Liver (tissue), 9 donors: Measurements from ENCODE around the gene SRC. TPM values are rescaled to one million over a fixed set of nuclear protein-coding genes. Genes with fewer than 3 reads are reported as not detected.

Source experiments
- DNase-seq: peaks from one replicate; pipeline ENCODE4 v3.0.0-alpha.2; 2017; ENCODE audit warnings: low spot score
- H3K27ac ChIP-seq, 2 donors: one replicate each; pipeline ENCODE4 v1.7.0; 2013; ENCODE audit warnings: inconsistent platforms in 2 of 2, low read length in 2 of 2, control low read depth in 1 of 2, low read depth in 1 of 2, mild to moderate bottlenecking in 1 of 2
- H3K27me3 ChIP-seq, 4 donors: one replicate each; pipeline versions ENCODE4 v1.6.1 to v1.7.0; 2013; ENCODE audit warnings: low read length in 3 of 4, inconsistent platforms in 1 of 4, mild to moderate bottlenecking in 1 of 4, moderate library complexity in 1 of 4; ENCODE audit not compliant: control insufficient read depth in 4 of 4, insufficient read depth in 4 of 4
- H3K36me3 ChIP-seq, 4 donors: one replicate each; pipeline versions ENCODE4 v1.6.1 to v1.7.0; 2013; ENCODE audit warnings: low read length in 3 of 4, mild to moderate bottlenecking in 3 of 4, low read depth in 1 of 4, moderate library complexity in 1 of 4; ENCODE audit not compliant: control insufficient read depth in 4 of 4, insufficient read depth in 3 of 4
- H3K4me1 ChIP-seq, 4 donors: one replicate each; pipeline versions ENCODE4 v1.6.1 to v1.7.0; 2013; ENCODE audit warnings: low read length in 3 of 4, mild to moderate bottlenecking in 3 of 4, moderate library complexity in 1 of 4; ENCODE audit not compliant: control insufficient read depth in 4 of 4, insufficient read depth in 4 of 4
- H3K4me3 ChIP-seq, 3 donors: one replicate each; pipeline versions ENCODE4 v1.6.1 to v1.7.0; 2013; ENCODE audit warnings: low read length in 3 of 3, control low read depth in 1 of 3, low read depth in 1 of 3, mild to moderate bottlenecking in 1 of 3
- H3K9ac ChIP-seq, 2 donors: one replicate each; pipeline ENCODE4 v1.7.0; 2013; ENCODE audit warnings: low read length in 2 of 2, mild to moderate bottlenecking in 2 of 2, moderate library complexity in 2 of 2, control low read depth in 1 of 2, low read depth in 1 of 2
- H3K9me3 ChIP-seq, 4 donors: one replicate each; pipeline versions ENCODE4 v1.6.1 to v1.7.0; 2013; ENCODE audit warnings: low read length in 3 of 4; ENCODE audit not compliant: control insufficient read depth in 4 of 4
- FOXA1 ChIP-seq: IDR thresholded peaks from 2 replicates; pipeline ENCODE4 v1.6.1; 2016; ENCODE audit warnings: antibody characterized with exemption
- FOXA2 ChIP-seq: IDR thresholded peaks from 2 replicates; pipeline ENCODE4 v1.6.1; 2016; ENCODE audit warnings: antibody characterized with exemption
- GABPA ChIP-seq, 2 donors: IDR thresholded peaks in 1 of 2; conservative IDR thresholded peaks in 1 of 2; 2 replicates each; pipeline ENCODE4 v1.6.1; 2016; ENCODE audit warnings: antibody characterized with exemption in 2 of 2, mild to moderate bottlenecking in 1 of 2, moderate library complexity in 1 of 2
- HNF4A ChIP-seq, 2 donors: conservative IDR thresholded peaks; 2 replicates each; pipeline ENCODE4 v1.6.1; 2016; ENCODE audit warnings: antibody characterized with exemption in 2 of 2, mild to moderate bottlenecking in 2 of 2
- HNF4G ChIP-seq: IDR thresholded peaks from 2 replicates; pipeline ENCODE4 v1.6.1; 2016; ENCODE audit warnings: antibody characterized with exemption
- JUND ChIP-seq, 2 donors: IDR thresholded peaks; 2 replicates each; pipeline ENCODE4 v1.6.1; 2016; ENCODE audit warnings: antibody characterized with exemption in 2 of 2
- NR2F2 ChIP-seq: IDR thresholded peaks from 2 replicates; pipeline ENCODE4 v1.6.1; 2016; ENCODE audit warnings: antibody characterized with exemption
- RAD21 ChIP-seq, 2 donors: IDR thresholded peaks; 2 replicates each; pipeline ENCODE4 v1.6.1; 2016; ENCODE audit warnings: antibody characterized with exemption in 2 of 2, mild to moderate bottlenecking in 2 of 2
- RXRA ChIP-seq, 2 donors: IDR thresholded peaks; 2 replicates each; pipeline ENCODE4 v1.6.1; 2017 to 2018; ENCODE audit warnings: antibody characterized with exemption in 2 of 2, mild to moderate bottlenecking in 1 of 2
- SP1 ChIP-seq: IDR thresholded peaks from 2 replicates; pipeline ENCODE4 v1.6.1; 2018; ENCODE audit warnings: antibody characterized with exemption, mild to moderate bottlenecking
- YY1 ChIP-seq: IDR thresholded peaks from 2 replicates; pipeline ENCODE4 v1.6.1; 2016; ENCODE audit warnings: antibody characterized with exemption, mild to moderate bottlenecking
- WGBS: extraction: QIAGEN DNeasy Blood & Tissue Kit; methylation state at CpG from one replicate; pipeline ENCODE4 v1.1.7; 2013; 5-methylcytosine and 5-hydroxymethylcytosine counted together
- polyA plus RNA-seq, 2 donors: library from polyadenylated mRNA; stranded (reverse) in 1 of 2; unstranded in 1 of 2; fragments of 200-250 nt in 1 of 2; fragments of >200 nt in 1 of 2; fragmentation: Nextera tagmentation in 1 of 2; extraction: Ambion mirVana in 1 of 2; gene quantifications; one replicate each; pipeline versions ENCODE4 v1.2.1 to v1.2.3, GENCODE V29; 2013 to 2015
- total RNA-seq, 2 donors: library from RNA; depleted of rRNA; stranded (reverse); fragments of >200 nt; gene quantifications; one replicate each; pipeline ENCODE4 v1.2.3, GENCODE V29; 2014
- TF ChIP-seq, protein P1 (sequence below): IDR thresholded peaks from 2 replicates; pipeline ENCODE4 v1.6.1; 2016; ENCODE audit warnings: antibody characterized with exemption
- TF ChIP-seq, protein P2 (sequence below): IDR thresholded peaks from 2 replicates; pipeline ENCODE4 v1.6.1; 2016; ENCODE audit warnings: antibody characterized with exemption
- TF ChIP-seq, protein P3 (sequence below): IDR thresholded peaks from 2 replicates; pipeline ENCODE4 v1.6.1; 2016; ENCODE audit warnings: antibody characterized with exemption
- TF ChIP-seq, protein P4 (sequence below): IDR thresholded peaks from 2 replicates; pipeline ENCODE4 v1.6.1; 2016; ENCODE audit warnings: antibody characterized with exemption, mild to moderate bottlenecking
- donor health status: healthy.
- donor health status: healthy.
- donor health status: healthy.
- donor health status: healthy.
- donor health status: healthy.

The SRC gene
- total and polyA plus RNA-seq, 4 donors, result 3.3 to 21.2 (median 5.4) TPM

DNA sequence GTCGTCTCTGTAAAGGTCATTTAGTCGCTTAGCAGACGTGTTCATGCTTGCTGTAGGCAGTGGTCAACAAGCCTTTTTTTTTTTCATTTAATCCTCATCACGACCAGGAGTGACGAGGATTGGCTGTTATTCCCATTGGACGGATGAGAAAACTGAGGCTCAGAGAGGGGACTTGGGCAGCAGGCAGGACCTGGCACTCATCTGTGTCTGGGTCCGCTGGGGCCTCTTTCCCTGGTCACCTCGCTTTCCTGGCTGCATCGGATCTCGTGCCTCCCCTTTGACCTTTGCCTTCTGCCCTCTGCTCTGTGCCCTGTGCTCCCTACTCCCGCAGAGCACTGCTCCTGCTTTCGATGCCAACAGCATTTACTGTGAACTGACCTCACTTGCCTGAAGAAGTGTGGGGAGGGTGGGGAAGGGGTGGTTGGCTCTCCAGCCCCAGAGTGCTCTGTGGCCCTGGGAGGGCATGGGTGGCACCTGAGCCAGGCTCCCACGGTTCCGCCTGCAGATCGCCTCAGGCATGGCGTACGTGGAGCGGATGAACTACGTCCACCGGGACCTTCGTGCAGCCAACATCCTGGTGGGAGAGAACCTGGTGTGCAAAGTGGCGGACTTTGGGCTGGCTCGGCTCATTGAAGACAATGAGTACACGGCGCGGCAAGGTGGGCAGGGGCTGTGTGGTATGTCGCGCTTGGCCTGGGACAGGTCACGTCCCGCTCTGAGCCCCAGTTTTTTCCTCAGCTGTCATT, 56.2 kb downstream of the SRC start:
- Histone ChIP-seq H3K4me3 (no peak overlapping the region), H3K27ac (no peak overlapping the region)

DNA sequence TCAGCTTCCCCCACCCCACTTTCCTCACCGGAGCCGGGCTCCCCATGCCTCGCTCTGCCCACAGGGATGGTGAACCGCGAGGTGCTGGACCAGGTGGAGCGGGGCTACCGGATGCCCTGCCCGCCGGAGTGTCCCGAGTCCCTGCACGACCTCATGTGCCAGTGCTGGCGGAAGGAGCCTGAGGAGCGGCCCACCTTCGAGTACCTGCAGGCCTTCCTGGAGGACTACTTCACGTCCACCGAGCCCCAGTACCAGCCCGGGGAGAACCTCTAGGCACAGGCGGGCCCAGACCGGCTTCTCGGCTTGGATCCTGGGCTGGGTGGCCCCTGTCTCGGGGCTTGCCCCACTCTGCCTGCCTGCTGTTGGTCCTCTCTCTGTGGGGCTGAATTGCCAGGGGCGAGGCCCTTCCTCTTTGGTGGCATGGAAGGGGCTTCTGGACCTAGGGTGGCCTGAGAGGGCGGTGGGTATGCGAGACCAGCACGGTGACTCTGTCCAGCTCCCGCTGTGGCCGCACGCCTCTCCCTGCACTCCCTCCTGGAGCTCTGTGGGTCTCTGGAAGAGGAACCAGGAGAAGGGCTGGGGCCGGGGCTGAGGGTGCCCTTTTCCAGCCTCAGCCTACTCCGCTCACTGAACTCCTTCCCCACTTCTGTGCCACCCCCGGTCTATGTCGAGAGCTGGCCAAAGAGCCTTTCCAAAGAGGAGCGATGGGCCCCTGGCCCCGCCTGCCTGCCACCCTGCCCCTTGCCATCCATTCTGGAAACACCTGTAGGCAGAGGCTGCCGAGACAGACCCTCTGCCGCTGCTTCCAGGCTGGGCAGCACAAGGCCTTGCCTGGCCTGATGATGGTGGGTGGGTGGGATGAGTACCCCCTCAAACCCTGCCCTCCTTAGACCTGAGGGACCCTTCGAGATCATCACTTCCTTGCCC, 57.4 kb downstream of the SRC start:
- Histone ChIP-seq H3K4me3 (no peak overlapping the region), H3K27ac (no peak overlapping the region), H3K9me3 (no peaks in the 10 kb centered on the region), H3K36me3 (no peaks in the 10 kb centered on the region), H3K4me1 (peaks cover 0 to 19% (median 9%) of the 10 kb centered on the region in 4 donors), H3K27me3 (no peaks in the 10 kb centered on the region), H3K9ac (no peak overlapping the region)
- TF ChIP-seq GABPA (IDR thresholded peaks at IDR 0.05 in 1 of 2, conservative IDR thresholded peaks at IDR 0.05 in 1 of 2) (no peak), RXRA (IDR thresholded peaks at IDR 0.05) (no peak), RAD21 (IDR thresholded peaks at IDR 0.05) (no peak), YY1 (no peak), SP1 (no peak)
- TF ChIP-seq, protein P1, sequence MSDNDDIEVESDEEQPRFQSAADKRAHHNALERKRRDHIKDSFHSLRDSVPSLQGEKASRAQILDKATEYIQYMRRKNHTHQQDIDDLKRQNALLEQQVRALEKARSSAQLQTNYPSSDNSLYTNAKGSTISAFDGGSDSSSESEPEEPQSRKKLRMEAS, result no peak
- DNase-seq, result no peak
- WGBS, result 95% methylated on average over 37 of the region's 37 CpGs

More for the DNA sequence above, 56.2 kb downstream of the SRC start:
- Histone ChIP-seq H3K9ac (no peak overlapping the region), H3K36me3 (no peaks in the 10 kb centered on the region), H3K4me1 (peaks cover 0 to 19% (median 9%) of the 10 kb centered on the region in 4 donors), H3K9me3 (no peaks in the 10 kb centered on the region), H3K27me3 (no peaks in the 10 kb centered on the region)
- DNase-seq, result no peak
- WGBS, result 83% methylated on average over 30 of the region's 30 CpGs
- TF ChIP-seq NR2F2 (peak; percentile 56), HNF4A (conservative IDR thresholded peaks at IDR 0.05) (peak; percentile 76 to 80), FOXA2 (no peak), RXRA (IDR thresholded peaks at IDR 0.05) (peak in 1 of 2 donors; percentile 27), JUND (IDR thresholded peaks at IDR 0.05) (no peak), FOXA1 (no peak), HNF4G (no peak)
- TF ChIP-seq, protein P2, sequence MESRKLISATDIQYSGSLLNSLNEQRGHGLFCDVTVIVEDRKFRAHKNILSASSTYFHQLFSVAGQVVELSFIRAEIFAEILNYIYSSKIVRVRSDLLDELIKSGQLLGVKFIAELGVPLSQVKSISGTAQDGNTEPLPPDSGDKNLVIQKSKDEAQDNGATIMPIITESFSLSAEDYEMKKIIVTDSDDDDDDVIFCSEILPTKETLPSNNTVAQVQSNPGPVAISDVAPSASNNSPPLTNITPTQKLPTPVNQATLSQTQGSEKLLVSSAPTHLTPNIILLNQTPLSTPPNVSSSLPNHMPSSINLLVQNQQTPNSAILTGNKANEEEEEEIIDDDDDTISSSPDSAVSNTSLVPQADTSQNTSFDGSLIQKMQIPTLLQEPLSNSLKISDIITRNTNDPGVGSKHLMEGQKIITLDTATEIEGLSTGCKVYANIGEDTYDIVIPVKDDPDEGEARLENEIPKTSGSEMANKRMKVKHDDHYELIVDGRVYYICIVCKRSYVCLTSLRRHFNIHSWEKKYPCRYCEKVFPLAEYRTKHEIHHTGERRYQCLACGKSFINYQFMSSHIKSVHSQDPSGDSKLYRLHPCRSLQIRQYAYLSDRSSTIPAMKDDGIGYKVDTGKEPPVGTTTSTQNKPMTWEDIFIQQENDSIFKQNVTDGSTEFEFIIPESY, result no peak
- TF ChIP-seq, protein P1, result no peak
- TF ChIP-seq, protein P3, sequence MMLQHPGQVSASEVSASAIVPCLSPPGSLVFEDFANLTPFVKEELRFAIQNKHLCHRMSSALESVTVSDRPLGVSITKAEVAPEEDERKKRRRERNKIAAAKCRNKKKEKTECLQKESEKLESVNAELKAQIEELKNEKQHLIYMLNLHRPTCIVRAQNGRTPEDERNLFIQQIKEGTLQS, result no peak
- TF ChIP-seq, protein P4, sequence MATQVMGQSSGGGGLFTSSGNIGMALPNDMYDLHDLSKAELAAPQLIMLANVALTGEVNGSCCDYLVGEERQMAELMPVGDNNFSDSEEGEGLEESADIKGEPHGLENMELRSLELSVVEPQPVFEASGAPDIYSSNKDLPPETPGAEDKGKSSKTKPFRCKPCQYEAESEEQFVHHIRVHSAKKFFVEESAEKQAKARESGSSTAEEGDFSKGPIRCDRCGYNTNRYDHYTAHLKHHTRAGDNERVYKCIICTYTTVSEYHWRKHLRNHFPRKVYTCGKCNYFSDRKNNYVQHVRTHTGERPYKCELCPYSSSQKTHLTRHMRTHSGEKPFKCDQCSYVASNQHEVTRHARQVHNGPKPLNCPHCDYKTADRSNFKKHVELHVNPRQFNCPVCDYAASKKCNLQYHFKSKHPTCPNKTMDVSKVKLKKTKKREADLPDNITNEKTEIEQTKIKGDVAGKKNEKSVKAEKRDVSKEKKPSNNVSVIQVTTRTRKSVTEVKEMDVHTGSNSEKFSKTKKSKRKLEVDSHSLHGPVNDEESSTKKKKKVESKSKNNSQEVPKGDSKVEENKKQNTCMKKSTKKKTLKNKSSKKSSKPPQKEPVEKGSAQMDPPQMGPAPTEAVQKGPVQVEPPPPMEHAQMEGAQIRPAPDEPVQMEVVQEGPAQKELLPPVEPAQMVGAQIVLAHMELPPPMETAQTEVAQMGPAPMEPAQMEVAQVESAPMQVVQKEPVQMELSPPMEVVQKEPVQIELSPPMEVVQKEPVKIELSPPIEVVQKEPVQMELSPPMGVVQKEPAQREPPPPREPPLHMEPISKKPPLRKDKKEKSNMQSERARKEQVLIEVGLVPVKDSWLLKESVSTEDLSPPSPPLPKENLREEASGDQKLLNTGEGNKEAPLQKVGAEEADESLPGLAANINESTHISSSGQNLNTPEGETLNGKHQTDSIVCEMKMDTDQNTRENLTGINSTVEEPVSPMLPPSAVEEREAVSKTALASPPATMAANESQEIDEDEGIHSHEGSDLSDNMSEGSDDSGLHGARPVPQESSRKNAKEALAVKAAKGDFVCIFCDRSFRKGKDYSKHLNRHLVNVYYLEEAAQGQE, result no peak
